ENCODE data around the gene SSBP3. TPM values are rescaled to one million over a fixed set of nuclear protein-coding genes. Genes with fewer than 3 reads are reported as not detected.

SSBP3 gene
- total RNA-seq, 1 donor from 2014 or later: 29.7 TPM

DNA sequence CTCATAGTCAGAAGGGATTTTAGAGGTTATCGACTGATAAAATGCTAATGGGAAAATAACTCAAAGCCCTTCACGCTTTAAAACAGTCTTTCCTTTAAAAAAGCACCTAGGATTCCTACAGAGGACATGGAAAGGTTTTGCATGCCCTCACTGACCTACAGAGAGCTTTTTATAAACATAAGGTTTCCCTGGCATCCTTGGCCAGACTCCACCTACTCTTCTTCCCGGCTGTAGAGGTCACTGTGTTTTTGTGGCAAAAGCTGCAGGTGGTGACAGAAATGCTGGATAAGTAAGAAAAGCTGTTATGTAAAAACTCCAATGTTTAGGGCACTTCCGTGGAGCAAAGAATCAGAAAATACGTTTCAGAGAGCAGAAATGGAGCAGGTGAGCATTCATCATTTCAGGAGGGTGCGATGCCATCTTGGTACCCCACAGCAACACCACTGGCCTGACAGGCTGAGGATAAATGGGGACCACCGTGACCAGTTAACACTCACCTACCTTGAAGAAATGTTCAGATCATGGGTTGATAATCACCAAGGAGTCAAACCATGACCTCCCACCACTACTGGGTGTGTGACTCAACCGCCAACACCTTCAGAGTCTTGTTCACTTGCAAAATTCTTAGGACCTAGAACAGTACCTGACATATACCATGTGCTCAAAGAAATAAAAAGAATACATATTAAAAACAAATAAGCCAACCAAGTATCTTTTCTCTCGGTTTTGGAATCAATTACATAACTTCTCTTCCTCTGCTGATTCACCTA lies 46.6 kb downstream of the SSBP3 start:
- Mint-ChIP-seq H3K4me3 (no peak overlapping the region), H3K9me3 (no peaks in the 10 kb centered on the region), H3K36me3 (ENCODE audit: low read depth) (no peaks in the 10 kb centered on the region), H3K4me1 (peaks cover 42% of the 10 kb centered on the region), H3K27ac (no peak overlapping the region), H3K27me3 (peaks cover 1% of the 10 kb centered on the region)
- no peak for ATAC-seq (ENCODE audit: low read depth)
- DNase-seq: no peak
- TF ChIP-seq, protein P1, sequence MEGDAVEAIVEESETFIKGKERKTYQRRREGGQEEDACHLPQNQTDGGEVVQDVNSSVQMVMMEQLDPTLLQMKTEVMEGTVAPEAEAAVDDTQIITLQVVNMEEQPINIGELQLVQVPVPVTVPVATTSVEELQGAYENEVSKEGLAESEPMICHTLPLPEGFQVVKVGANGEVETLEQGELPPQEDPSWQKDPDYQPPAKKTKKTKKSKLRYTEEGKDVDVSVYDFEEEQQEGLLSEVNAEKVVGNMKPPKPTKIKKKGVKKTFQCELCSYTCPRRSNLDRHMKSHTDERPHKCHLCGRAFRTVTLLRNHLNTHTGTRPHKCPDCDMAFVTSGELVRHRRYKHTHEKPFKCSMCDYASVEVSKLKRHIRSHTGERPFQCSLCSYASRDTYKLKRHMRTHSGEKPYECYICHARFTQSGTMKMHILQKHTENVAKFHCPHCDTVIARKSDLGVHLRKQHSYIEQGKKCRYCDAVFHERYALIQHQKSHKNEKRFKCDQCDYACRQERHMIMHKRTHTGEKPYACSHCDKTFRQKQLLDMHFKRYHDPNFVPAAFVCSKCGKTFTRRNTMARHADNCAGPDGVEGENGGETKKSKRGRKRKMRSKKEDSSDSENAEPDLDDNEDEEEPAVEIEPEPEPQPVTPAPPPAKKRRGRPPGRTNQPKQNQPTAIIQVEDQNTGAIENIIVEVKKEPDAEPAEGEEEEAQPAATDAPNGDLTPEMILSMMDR (IDR thresholded peaks at IDR 0.05): no peak
- CTCF ChIA-PET: interaction anchor here (0.9 to 2.4 kb wide), 2 partner anchors 9 to 130 kb away, joined by 3 to 9 read pairs; no protein-coding TSS in a partner anchor
- POLR2A ChIA-PET: no interaction called here
- intact Hi-C loops (cut with micrococcal nuclease): no loop called here

DNA sequence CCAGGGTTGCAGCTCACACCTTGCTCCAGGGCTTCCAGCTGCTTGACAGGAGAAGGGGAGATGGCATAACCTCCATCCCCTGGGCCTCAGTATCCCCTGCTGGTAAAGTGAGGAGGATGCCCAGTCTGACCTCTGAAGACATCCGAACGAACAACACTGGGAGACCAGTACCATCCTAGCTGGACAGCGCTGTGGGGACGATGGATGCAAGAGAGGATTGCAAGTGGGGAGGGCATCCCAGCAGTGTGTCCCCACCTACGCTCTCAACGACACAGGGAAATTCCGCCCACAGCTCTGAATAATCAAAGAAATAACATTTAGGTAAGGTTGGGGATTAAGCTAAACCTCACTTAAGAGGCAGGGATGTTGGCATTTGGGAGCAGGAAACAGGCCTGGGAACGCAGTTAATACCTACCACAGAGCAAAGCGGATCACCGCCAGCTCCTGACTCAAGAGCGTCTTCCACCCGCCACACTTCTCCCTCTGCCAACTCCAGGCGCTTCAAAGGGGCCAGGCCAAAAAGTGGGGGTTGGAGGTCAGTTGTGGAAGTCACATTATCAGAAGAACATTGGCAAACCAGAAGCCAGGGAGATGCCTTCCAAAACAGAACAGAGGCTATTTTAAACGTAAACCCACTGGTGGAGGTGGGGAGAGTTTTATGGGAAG lies 47.6 kb downstream of the SSBP3 start:
- intact Hi-C loops (cut with micrococcal nuclease): no loop called here
- TF ChIP-seq, protein P1 (IDR thresholded peaks at IDR 0.05): no peak
- Mint-ChIP-seq H3K4me1 (peaks cover 32% of the 10 kb centered on the region), H3K36me3 (ENCODE audit: low read depth) (no peaks in the 10 kb centered on the region), H3K4me3 (no peak overlapping the region), H3K27ac (no peak overlapping the region), H3K27me3 (peaks cover 1% of the 10 kb centered on the region), H3K9me3 (no peaks in the 10 kb centered on the region)
- ATAC-seq (ENCODE audit: low read depth) (no peak), DNase-seq (no peak)
- CTCF ChIA-PET: no interaction called here
- POLR2A ChIA-PET: interaction anchor here (1.3 kb wide), 1 partner anchor 18 kb away, joined by 4 read pairs; no protein-coding TSS in a partner anchor

DNA sequence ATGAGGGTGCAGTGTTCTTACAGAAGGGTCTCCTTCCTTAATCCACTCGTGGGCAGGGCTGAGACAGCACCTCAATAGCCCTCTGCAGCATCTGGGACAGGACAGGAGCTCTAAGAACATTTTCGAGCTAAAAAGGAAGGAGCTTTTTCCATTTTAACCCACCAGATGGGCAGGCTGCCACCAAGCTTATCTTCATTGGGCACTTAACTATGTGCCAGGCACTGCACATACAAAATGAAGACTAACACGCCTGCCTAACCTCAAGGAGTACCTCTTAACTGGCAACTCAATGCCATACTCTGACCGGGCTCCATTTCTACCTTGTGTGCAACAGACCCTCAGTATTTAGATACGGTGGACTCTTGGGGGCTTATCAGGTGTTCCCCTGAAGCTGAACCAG lies 48.2 kb downstream of the SSBP3 start:
- ChIA-PET POLR2A (interaction anchor here (1.3 kb wide), 1 partner anchor 19 kb away, joined by 4 read pairs; no protein-coding TSS in a partner anchor), CTCF (no interaction called here)
- DNase-seq (no peak), ATAC-seq (ENCODE audit: low read depth) (no peak)
- H3K4me1 Mint-ChIP-seq: peaks cover 26% of the 10 kb centered on the region
- no peaks in the 10 kb centered on the region for H3K9me3 Mint-ChIP-seq
- H3K27ac Mint-ChIP-seq: no peak overlapping the region
- no peaks in the 10 kb centered on the region for H3K36me3 Mint-ChIP-seq (ENCODE audit: low read depth)
- TF ChIP-seq, protein P1 (IDR thresholded peaks at IDR 0.05): no peak
- intact Hi-C loops (cut with micrococcal nuclease): loop anchor here (2.0 kb wide), 1 partner anchor 19 kb away; no protein-coding TSS in a partner anchor
- H3K4me3 Mint-ChIP-seq: no peak overlapping the region
- peaks cover 1% of the 10 kb centered on the region for H3K27me3 Mint-ChIP-seq

DNA sequence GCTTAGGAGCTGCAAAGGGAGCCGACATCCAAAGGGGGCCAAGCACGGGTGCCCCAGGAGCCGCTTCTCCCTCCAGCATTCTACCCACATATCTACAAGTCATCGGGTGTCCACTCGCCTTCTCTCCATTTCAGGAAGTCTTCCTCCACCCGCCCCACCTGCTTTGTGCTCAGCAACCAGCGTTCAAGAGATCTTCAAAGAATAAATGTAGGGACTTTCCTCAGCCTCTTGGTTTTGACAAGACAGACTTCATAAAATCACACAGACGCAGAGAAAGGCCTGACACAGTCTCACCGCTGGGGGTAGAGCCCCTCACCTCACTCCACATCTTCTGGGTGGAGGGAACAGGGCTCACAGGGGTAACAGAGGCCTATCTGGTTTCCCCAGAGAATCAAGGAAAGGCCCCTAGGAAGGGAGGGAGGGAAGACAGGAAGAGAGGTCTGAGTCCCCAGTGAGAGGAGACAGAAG lies 49.5 kb downstream of the SSBP3 start:
- POLR2A ChIA-PET: interaction anchor here (0.9 to 1.4 kb wide), 3 partner anchors 50 to 131 kb away, joined by 3 to 5 read pairs (median 3); no protein-coding TSS in a partner anchor

More for the DNA sequence above, 49.5 kb downstream of the SSBP3 start:
- Mint-ChIP-seq H3K27me3 (peaks cover 1% of the 10 kb centered on the region), H3K4me3 (peak overlapping the region; percentile 84), H3K27ac (peak overlapping the region; percentile 73), H3K9me3 (no peaks in the 10 kb centered on the region), H3K36me3 (ENCODE audit: low read depth) (no peaks in the 10 kb centered on the region), H3K4me1 (peaks cover 22% of the 10 kb centered on the region)
- DNase-seq (no peak), ATAC-seq (ENCODE audit: low read depth) (peak; percentile 74)
- TF ChIP-seq, protein P1 (IDR thresholded peaks at IDR 0.05): no peak
- intact Hi-C loops (cut with micrococcal nuclease): loop anchor here (1.0 to 2.0 kb wide), 2 partner anchors 20 to 51 kb away; no protein-coding TSS in a partner anchor
- CTCF ChIA-PET: interaction anchor here (0.6 kb wide), 1 partner anchor 73 kb away, joined by 4 read pairs; no protein-coding TSS in a partner anchor

All from activated B cell treated with CpG ODN at 0.5 μM for 24 hours (primary cell).